Activated CD8-positive, alpha-beta T cell treated with anti-CD3 and anti-CD28 coated beads for 36 hours (primary cell): ENCODE results near the gene HPCAL1. TPM values are rescaled to one million over a fixed set of nuclear protein-coding genes. Genes with fewer than 3 reads are reported as not detected.
A peak's percentile ranks its signal among the peaks of the same experiment; 100 is the strongest.

Experiments used
- ATAC-seq: fragments of 200-7000 bp; cut with Tn5 transposase; one replicate; pipeline ENCODE4 v1.10.0; 2021; ENCODE audit warnings: mild to moderate bottlenecking, moderate library complexity
- CTCF ChIA-PET: fragments of 350-600 bp; sonication (Branson Sonifier 250); formaldehyde crosslinking; loops from one replicate; lab custom pipeline; 2021; ENCODE audit warnings: antibody characterized with exemption; lab: Charles Lee
- POLR2A ChIA-PET: fragments of 350-600 bp; sonication (Branson Sonifier 250); formaldehyde crosslinking; loops from one replicate; lab custom pipeline; 2021; ENCODE audit warnings: antibody characterized with exemption; lab: Charles Lee
- DNase-seq: peaks from one replicate; pipeline ENCODE4 v3.0.0-alpha.2; 2020
- H3K27ac Mint-ChIP-seq: one replicate; pipeline ENCODE4 v1.8.0; 2021; ENCODE audit warnings: mild to moderate bottlenecking, mixed read lengths
- H3K27me3 Mint-ChIP-seq: one replicate; pipeline ENCODE4 v1.8.0; 2021; ENCODE audit warnings: mixed read lengths
- H3K36me3 Mint-ChIP-seq: one replicate; pipeline ENCODE4 v1.8.0; 2021; ENCODE audit warnings: low read depth, mixed read lengths
- H3K4me1 Mint-ChIP-seq: one replicate; pipeline ENCODE4 v1.8.0; 2021; ENCODE audit warnings: low read depth, mixed read lengths
- H3K4me3 Mint-ChIP-seq: one replicate; pipeline ENCODE4 v1.8.0; 2021; ENCODE audit warnings: mild to moderate bottlenecking, moderate library complexity, mixed read lengths
- H3K9me3 Mint-ChIP-seq: one replicate; pipeline ENCODE4 v1.8.0; 2021; ENCODE audit warnings: mixed read lengths
- intact Hi-C: fragments of 100-400 bp; cut with micrococcal nuclease; formaldehyde crosslinking; loops from one replicate; pipeline ENCODE4 v1.10.0; 2022
- total RNA-seq, 2 experiments: library from RNA; stranded (reverse); gene quantifications; one replicate each; pipeline ENCODE4 v1.2.3, GENCODE V29; 2021
- TF ChIP-seq, protein P1 (sequence below): fragments of 200-600 bp; IDR thresholded peaks from one replicate; pipeline ENCODE4 v1.8.0; 2022; ENCODE audit warnings: antibody characterized with exemption, mild to moderate bottlenecking

The HPCAL1 gene
- total RNA-seq, 2 experiments from 2014 or later, result 166 to 170 TPM

GRCh38 chr2:10269711-10270610 is 32.7 kb upstream of the HPCAL1 start:
- intact Hi-C loops, result loop anchor here (5.0 kb wide), 1 partner anchor 167 kb away; no protein-coding TSS in a partner anchor
- POLR2A ChIA-PET, result interaction anchor here (0.8 kb wide), 1 partner anchor 139 kb away, joined by 3 read pairs; no protein-coding TSS in a partner anchor

DNA sequence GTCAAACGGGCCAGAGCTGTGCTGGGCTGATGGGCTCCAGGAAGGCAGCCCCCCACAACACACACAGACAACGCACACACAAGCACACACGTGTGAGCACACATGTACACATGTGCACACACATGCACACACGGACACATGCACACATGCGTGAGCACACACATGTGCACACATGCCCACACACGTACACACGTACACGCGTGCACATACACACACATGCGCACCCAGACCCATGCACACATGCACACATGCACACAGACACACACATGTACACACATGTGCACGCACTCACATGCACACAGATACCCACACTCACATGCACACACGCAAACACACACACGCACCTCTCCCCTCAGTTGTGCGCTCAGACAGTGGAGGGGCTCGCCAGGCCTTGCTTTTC is 31.2 kb upstream of the HPCAL1 start:
- H3K4me3 Mint-ChIP-seq, result no peak overlapping the region
- H3K9me3 Mint-ChIP-seq, result no peaks in the 10 kb centered on the region
- DNase-seq, result no peak
- no peak for ATAC-seq
- ChIA-PET POLR2A (no interaction called here), CTCF (interaction anchor here (0.7 to 3.6 kb wide), 8 partner anchors 27 to 162 kb away, joined by 3 to 44 read pairs (median 4); no protein-coding TSS in a partner anchor)
- intact Hi-C loops, result loop anchor here (5.0 kb wide), 1 partner anchor 166 kb away; no protein-coding TSS in a partner anchor
- H3K36me3 Mint-ChIP-seq, result no peaks in the 10 kb centered on the region
- TF ChIP-seq, protein P1, sequence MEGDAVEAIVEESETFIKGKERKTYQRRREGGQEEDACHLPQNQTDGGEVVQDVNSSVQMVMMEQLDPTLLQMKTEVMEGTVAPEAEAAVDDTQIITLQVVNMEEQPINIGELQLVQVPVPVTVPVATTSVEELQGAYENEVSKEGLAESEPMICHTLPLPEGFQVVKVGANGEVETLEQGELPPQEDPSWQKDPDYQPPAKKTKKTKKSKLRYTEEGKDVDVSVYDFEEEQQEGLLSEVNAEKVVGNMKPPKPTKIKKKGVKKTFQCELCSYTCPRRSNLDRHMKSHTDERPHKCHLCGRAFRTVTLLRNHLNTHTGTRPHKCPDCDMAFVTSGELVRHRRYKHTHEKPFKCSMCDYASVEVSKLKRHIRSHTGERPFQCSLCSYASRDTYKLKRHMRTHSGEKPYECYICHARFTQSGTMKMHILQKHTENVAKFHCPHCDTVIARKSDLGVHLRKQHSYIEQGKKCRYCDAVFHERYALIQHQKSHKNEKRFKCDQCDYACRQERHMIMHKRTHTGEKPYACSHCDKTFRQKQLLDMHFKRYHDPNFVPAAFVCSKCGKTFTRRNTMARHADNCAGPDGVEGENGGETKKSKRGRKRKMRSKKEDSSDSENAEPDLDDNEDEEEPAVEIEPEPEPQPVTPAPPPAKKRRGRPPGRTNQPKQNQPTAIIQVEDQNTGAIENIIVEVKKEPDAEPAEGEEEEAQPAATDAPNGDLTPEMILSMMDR, result no peak
- H3K27ac Mint-ChIP-seq, result no peak overlapping the region
- H3K27me3 Mint-ChIP-seq, result no peaks in the 10 kb centered on the region
- H3K4me1 Mint-ChIP-seq, result peaks cover 8% of the 10 kb centered on the region

More at GRCh38 chr2:10269711-10270610, 32.7 kb upstream of the HPCAL1 start:
- no peak for DNase-seq
- Mint-ChIP-seq H3K4me1 (peaks cover 8% of the 10 kb centered on the region), H3K36me3 (no peaks in the 10 kb centered on the region), H3K4me3 (no peak overlapping the region), H3K9me3 (no peaks in the 10 kb centered on the region), H3K27me3 (no peaks in the 10 kb centered on the region), H3K27ac (no peak overlapping the region)
- no peak for ATAC-seq
- TF ChIP-seq, protein P1, result no peak
- CTCF ChIA-PET, result interaction anchor here (1.0 to 3.6 kb wide), 8 partner anchors 35 to 164 kb away, joined by 3 to 44 read pairs (median 4); no protein-coding TSS in a partner anchor

- intact Hi-C loops, result loop anchor here (5.0 kb wide), 1 partner anchor 165 kb away; no protein-coding TSS in a partner anchor
- Mint-ChIP-seq H3K4me1 (peaks cover 8% of the 10 kb centered on the region), H3K27ac (no peak overlapping the region), H3K36me3 (no peaks in the 10 kb centered on the region), H3K27me3 (no peaks in the 10 kb centered on the region), H3K9me3 (no peaks in the 10 kb centered on the region), H3K4me3 (no peak overlapping the region)
- no peak for ATAC-seq
- TF ChIP-seq, protein P1, result no peak
- ChIA-PET CTCF (interaction anchor here (3.0 kb wide), 1 partner anchor 137 kb away, joined by 44 read pairs; no protein-coding TSS in a partner anchor), POLR2A (no interaction called here)
- DNase-seq, result no peak
Observed at GRCh38 chr2:10271946-10272345, 30.8 kb upstream of the HPCAL1 start.

- Mint-ChIP-seq H3K36me3 (no peaks in the 10 kb centered on the region), H3K4me3 (no peak overlapping the region), H3K27me3 (no peaks in the 10 kb centered on the region), H3K27ac (peak overlapping the region; percentile 21), H3K4me1 (peaks cover 8% of the 10 kb centered on the region), H3K9me3 (no peaks in the 10 kb centered on the region)
- POLR2A ChIA-PET, result no interaction called here
- DNase-seq, result no peak
- TF ChIP-seq, protein P1, result no peak
- intact Hi-C loops, result loop anchor here (5.0 kb wide), 1 partner anchor 165 kb away; no protein-coding TSS in a partner anchor
- ATAC-seq, result no peak
- CTCF ChIA-PET, result no interaction called here
Observed at GRCh38 chr2:10272464-10272863, 30.2 kb upstream of the HPCAL1 start.
